ENCODE results near the gene SASH1. TPM values are rescaled to one million over a fixed set of nuclear protein-coding genes. Genes with fewer than 3 reads are reported as not detected.

Gene SASH1
- total RNA-seq, 5 donors from 2014 or later (not counting 1 experiment from before 2014, with no cell fraction given), result 0.26 to 5.5 (median 0.95) TPM

DNA sequence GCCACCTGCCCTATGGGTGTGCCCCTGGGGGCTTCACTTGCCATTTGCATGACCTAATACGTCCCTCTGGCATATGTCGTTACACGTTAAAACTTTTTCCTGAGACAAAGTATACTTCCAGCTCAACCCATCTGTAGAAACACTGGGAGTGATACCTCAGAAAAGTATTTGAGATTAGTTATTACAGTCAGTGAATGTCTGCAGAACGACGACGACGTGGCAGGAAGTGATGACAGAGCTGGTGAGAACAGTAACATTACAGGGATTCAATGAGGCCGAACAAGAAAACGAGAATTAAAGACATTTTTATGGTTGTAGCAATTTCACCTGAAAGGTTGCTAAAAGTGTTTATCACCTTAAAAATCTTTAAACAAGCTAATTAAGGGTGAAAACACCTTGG, 40.2 kb downstream of the SASH1 start:
- Histone ChIP-seq H3K36me3 (ENCODE audit: control insufficient read depth in 2 of 2, extremely low read depth in 1 of 2, insufficient read depth in 1 of 2, low read length in 1 of 2) (no peaks in the 10 kb centered on the region), H3K27ac (ENCODE audit: low read length) (no peak overlapping the region), H3K4me1 (ENCODE audit: control insufficient read depth in 1 of 2, extremely low read depth in 1 of 2, insufficient read depth in 2 of 2, low read length in 2 of 2) (no peaks in the 10 kb centered on the region), H3K27me3 (replicated peaks in 1 of 2; ENCODE audit: control insufficient read depth in 2 of 2, extremely low read depth in 1 of 2, insufficient read depth in 2 of 2, low read length in 1 of 2) (no peaks in the 10 kb centered on the region), H3K9me3 (no peaks in the 10 kb centered on the region), H3K4me3 (ENCODE audit: control insufficient read depth in 1 of 2, extremely low read depth in 1 of 2, low read length in 1 of 2) (no peak overlapping the region)
- Mint-ChIP-seq H3K9me3 (peaks cover 0 to 4% (median 0%) of the 10 kb centered on the region in 3 donors), H3K4me1 (no peaks in the 10 kb centered on the region), H3K4me3 (no peak overlapping the region), H3K27ac (no peak overlapping the region), H3K36me3 (no peaks in the 10 kb centered on the region), H3K27me3 (peaks cover 3 to 7% of the 10 kb centered on the region in 2 donors)
- CTCF ChIA-PET, result interaction anchor here in 1 of 2 donors (0.5 to 0.6 kb wide), 2 partner anchors 10 to 166 kb away, joined by 3 to 5 read pairs; no protein-coding TSS in a partner anchor
- POLR2A ChIA-PET, result no interaction called here
- 97% methylated on average over 4 of the region's 9 CpGs for WGBS (ENCODE audit: insufficient coverage)
- ATAC-seq (replicated peaks in 1 of 4), result no peak
- no peak for DNase-seq

DNA sequence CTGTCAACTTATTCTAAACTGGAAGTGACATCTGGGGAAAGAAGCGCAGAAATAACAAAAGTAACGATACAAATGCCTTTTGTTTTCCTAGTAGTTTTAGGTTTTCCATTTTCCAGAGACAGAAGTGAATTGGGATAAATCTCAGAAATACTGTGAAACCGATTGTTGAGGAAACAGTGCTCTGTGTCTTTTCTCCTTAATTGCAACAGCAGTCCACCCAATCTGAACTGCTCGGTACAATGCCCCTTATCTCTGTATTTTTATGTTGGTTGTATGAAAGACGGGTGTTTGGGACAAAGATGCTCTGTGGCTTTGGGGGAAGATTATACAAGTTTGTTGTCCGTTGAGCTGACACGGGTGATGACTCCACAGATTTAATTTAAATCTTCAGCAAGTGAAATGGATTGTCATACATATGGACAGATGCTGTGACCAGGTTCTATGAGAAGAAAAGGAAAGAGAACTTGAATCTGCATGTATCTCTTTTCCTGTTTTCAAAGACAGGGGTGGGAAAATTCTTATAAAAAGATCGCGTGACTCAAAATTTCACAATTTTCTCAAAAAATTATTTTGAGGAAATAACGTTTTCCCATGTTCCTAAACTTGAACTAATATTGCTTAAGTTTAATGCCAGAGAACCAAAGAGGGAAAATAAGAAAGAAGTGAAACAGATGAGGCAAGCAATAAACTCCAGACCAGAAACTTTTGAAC, 41.2 kb downstream of the SASH1 start:
- Mint-ChIP-seq H3K27ac (no peak overlapping the region), H3K9me3 (peaks cover 0 to 4% (median 0%) of the 10 kb centered on the region in 3 donors), H3K27me3 (peaks cover 5 to 7% of the 10 kb centered on the region in 2 donors), H3K36me3 (no peaks in the 10 kb centered on the region), H3K4me3 (no peak overlapping the region), H3K4me1 (no peaks in the 10 kb centered on the region)
- no peak for ATAC-seq (replicated peaks in 1 of 4)
- no peak overlapping the region for H3K4me3 ChIP-seq (ENCODE audit: control insufficient read depth in 1 of 2, extremely low read depth in 1 of 2, low read length in 1 of 2)
- no peaks in the 10 kb centered on the region for H3K36me3 ChIP-seq (ENCODE audit: control insufficient read depth in 2 of 2, extremely low read depth in 1 of 2, insufficient read depth in 1 of 2, low read length in 1 of 2)
- 81% methylated on average over 2 of the region's 10 CpGs for WGBS (ENCODE audit: insufficient coverage)
- peaks cover 0 to 3% of the 10 kb centered on the region in 2 experiments for H3K27me3 ChIP-seq (replicated peaks in 1 of 2; ENCODE audit: control insufficient read depth in 2 of 2, extremely low read depth in 1 of 2, insufficient read depth in 2 of 2, low read length in 1 of 2)
- POLR2A ChIA-PET, result no interaction called here
- no peak overlapping the region for H3K27ac ChIP-seq (ENCODE audit: low read length)
- no peaks in the 10 kb centered on the region for H3K4me1 ChIP-seq (ENCODE audit: control insufficient read depth in 1 of 2, extremely low read depth in 1 of 2, insufficient read depth in 2 of 2, low read length in 2 of 2)
- no peak for DNase-seq
- CTCF ChIA-PET, result interaction anchor here in 1 of 2 donors (0.6 kb wide), 1 partner anchor 10 kb away, joined by 3 read pairs; no protein-coding TSS in a partner anchor
- no peaks in the 10 kb centered on the region for H3K9me3 ChIP-seq

DNA sequence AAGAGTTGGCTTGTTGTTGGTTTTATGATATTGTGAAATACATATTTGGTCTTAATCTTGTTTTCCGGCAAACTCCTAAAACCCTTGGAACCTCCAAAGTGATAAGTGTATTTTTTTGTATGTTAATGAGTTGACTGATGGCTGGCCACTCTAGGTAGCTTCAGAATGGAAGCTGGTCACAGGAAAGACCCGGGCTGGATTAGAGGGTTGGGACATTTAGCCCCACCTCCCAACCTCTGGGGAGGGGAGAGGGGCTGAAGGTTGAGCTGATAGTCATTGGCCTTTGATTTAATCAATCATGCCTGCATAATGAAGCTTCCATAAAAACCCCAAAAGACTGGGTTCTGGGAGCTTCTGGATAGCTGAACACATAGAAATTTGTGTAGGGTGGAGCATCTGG, 42.7 kb downstream of the SASH1 start:
- H3K27ac Mint-ChIP-seq, result no peak overlapping the region
- Histone ChIP-seq H3K27ac (ENCODE audit: low read length) (no peak overlapping the region), H3K9me3 (no peaks in the 10 kb centered on the region), H3K36me3 (ENCODE audit: control insufficient read depth in 2 of 2, extremely low read depth in 1 of 2, insufficient read depth in 1 of 2, low read length in 1 of 2) (no peaks in the 10 kb centered on the region), H3K4me3 (ENCODE audit: control insufficient read depth in 1 of 2, extremely low read depth in 1 of 2, low read length in 1 of 2) (no peak overlapping the region), H3K4me1 (ENCODE audit: control insufficient read depth in 1 of 2, extremely low read depth in 1 of 2, insufficient read depth in 2 of 2, low read length in 2 of 2) (no peaks in the 10 kb centered on the region), H3K27me3 (replicated peaks in 1 of 2; ENCODE audit: control insufficient read depth in 2 of 2, extremely low read depth in 1 of 2, insufficient read depth in 2 of 2, low read length in 1 of 2) (peaks cover 0 to 10% of the 10 kb centered on the region in 2 experiments)
- WGBS (ENCODE audit: insufficient coverage), result 100% methylated on average over 1 of the region's 2 CpGs
- DNase-seq (no peak), ATAC-seq (replicated peaks in 1 of 4) (no peak)
- no peaks in the 10 kb centered on the region for H3K9me3 Mint-ChIP-seq
- H3K4me3 Mint-ChIP-seq, result no peak overlapping the region
- peaks cover 3 to 7% of the 10 kb centered on the region in 2 donors for H3K27me3 Mint-ChIP-seq
- CTCF ChIA-PET, result no interaction called here
- H3K4me1 Mint-ChIP-seq, result no peaks in the 10 kb centered on the region
- H3K36me3 Mint-ChIP-seq, result no peaks in the 10 kb centered on the region
- POLR2A ChIA-PET, result no interaction called here

DNA sequence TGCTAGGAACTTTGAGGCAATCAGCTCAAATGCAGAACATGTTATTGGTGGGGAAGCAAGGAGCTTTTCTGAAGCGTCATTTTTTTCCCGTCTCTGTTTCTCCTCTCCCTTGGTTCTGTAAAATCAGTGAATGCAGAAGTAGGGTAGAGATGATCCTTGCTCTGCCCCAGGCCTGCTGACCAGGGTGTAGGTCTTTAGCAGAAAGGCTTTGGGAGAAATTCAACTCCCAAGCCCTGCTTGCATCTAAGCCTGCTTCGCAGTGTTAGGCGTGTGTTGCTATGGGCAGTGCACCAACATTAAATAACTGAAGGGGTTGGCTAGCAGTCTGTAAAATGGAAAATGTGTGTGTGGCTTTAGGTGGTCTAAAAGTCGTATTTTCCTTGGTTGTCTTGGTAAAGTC, 45.9 kb downstream of the SASH1 start:
- Histone ChIP-seq H3K36me3 (ENCODE audit: control insufficient read depth in 2 of 2, extremely low read depth in 1 of 2, insufficient read depth in 1 of 2, low read length in 1 of 2) (no peaks in the 10 kb centered on the region), H3K27me3 (replicated peaks in 1 of 2; ENCODE audit: control insufficient read depth in 2 of 2, extremely low read depth in 1 of 2, insufficient read depth in 2 of 2, low read length in 1 of 2) (peaks cover 0 to 10% of the 10 kb centered on the region in 2 experiments), H3K4me3 (ENCODE audit: control insufficient read depth in 1 of 2, extremely low read depth in 1 of 2, low read length in 1 of 2) (no peak overlapping the region), H3K27ac (ENCODE audit: low read length) (no peak overlapping the region), H3K9me3 (no peaks in the 10 kb centered on the region), H3K4me1 (ENCODE audit: control insufficient read depth in 1 of 2, extremely low read depth in 1 of 2, insufficient read depth in 2 of 2, low read length in 2 of 2) (no peaks in the 10 kb centered on the region)
- 100% methylated on average over 2 of the region's 5 CpGs for WGBS (ENCODE audit: insufficient coverage)
- DNase-seq (no peak), ATAC-seq (replicated peaks in 1 of 4) (no peak)
- ChIA-PET CTCF (no interaction called here), POLR2A (no interaction called here)
- Mint-ChIP-seq H3K36me3 (no peaks in the 10 kb centered on the region), H3K4me1 (no peaks in the 10 kb centered on the region), H3K27me3 (peaks cover 4 to 8% of the 10 kb centered on the region in 2 donors), H3K9me3 (no peaks in the 10 kb centered on the region), H3K27ac (no peak overlapping the region), H3K4me3 (no peak overlapping the region)

DNA sequence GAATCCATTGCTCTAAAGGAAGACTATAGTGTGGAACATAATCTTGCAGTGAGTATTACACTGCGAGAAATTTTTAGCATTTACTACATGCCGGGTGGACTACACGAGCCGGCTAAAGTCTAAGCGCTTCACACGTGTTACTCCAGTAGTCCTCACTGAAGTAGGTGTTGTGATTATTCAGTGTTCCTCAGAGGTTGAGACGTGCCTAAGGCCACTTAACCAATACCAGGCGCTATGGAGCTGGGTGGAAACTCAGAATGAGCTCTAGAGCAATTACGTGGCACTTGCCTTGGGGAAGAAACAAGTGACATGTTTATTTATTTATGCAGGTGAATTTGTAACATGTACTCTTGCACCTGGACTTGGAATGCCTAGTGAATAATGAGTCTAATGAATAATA, 46.4 kb downstream of the SASH1 start:
- H3K27ac ChIP-seq (ENCODE audit: low read length), result no peak overlapping the region
- H3K27me3 Mint-ChIP-seq, result peaks cover 5% of the 10 kb centered on the region in 2 donors
- 87% methylated on average over 7 of the region's 9 CpGs for WGBS (ENCODE audit: insufficient coverage)
- POLR2A ChIA-PET, result no interaction called here
- CTCF ChIA-PET, result no interaction called here
- H3K36me3 ChIP-seq (ENCODE audit: control insufficient read depth in 2 of 2, extremely low read depth in 1 of 2, insufficient read depth in 1 of 2, low read length in 1 of 2), result no peaks in the 10 kb centered on the region
- H3K4me1 ChIP-seq (ENCODE audit: control insufficient read depth in 1 of 2, extremely low read depth in 1 of 2, insufficient read depth in 2 of 2, low read length in 2 of 2), result no peaks in the 10 kb centered on the region
- no peaks in the 10 kb centered on the region for H3K36me3 Mint-ChIP-seq
- peaks cover 0 to 10% of the 10 kb centered on the region in 2 experiments for H3K27me3 ChIP-seq (replicated peaks in 1 of 2; ENCODE audit: control insufficient read depth in 2 of 2, extremely low read depth in 1 of 2, insufficient read depth in 2 of 2, low read length in 1 of 2)
- no peak overlapping the region for H3K4me3 ChIP-seq (ENCODE audit: control insufficient read depth in 1 of 2, extremely low read depth in 1 of 2, low read length in 1 of 2)
- no peaks in the 10 kb centered on the region for H3K4me1 Mint-ChIP-seq
- H3K27ac Mint-ChIP-seq, result no peak overlapping the region
- no peak overlapping the region for H3K4me3 Mint-ChIP-seq
- no peaks in the 10 kb centered on the region for H3K9me3 ChIP-seq
- DNase-seq (no peak), ATAC-seq (replicated peaks in 1 of 4) (no peak)
- no peaks in the 10 kb centered on the region for H3K9me3 Mint-ChIP-seq

DNA sequence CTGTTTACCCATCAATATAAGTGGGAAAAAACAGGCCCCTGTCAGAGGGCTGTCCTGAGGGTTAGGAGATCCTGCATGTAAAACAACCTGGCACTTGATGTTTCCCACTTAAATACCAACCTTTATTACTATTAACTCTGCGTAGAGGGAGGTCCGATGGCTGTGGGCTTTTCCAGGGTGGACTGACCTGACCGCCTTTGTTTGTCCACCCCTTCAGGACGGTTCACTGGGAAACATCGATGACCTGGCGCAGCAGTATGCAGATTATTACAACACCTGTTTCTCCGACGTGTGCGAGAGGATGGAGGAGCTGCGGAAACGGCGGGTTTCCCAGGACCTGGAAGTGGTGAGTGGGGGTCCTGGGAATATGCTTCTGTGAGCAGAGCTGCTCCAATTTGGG, 47.3 kb downstream of the SASH1 start:
- H3K27ac Mint-ChIP-seq, result no peak overlapping the region
- H3K9me3 Mint-ChIP-seq, result no peaks in the 10 kb centered on the region
- Histone ChIP-seq H3K4me1 (ENCODE audit: control insufficient read depth in 1 of 2, extremely low read depth in 1 of 2, insufficient read depth in 2 of 2, low read length in 2 of 2) (no peaks in the 10 kb centered on the region), H3K27ac (ENCODE audit: low read length) (no peak overlapping the region), H3K9me3 (no peaks in the 10 kb centered on the region), H3K27me3 (replicated peaks in 1 of 2; ENCODE audit: control insufficient read depth in 2 of 2, extremely low read depth in 1 of 2, insufficient read depth in 2 of 2, low read length in 1 of 2) (peaks cover 0 to 15% of the 10 kb centered on the region in 2 experiments), H3K36me3 (ENCODE audit: control insufficient read depth in 2 of 2, extremely low read depth in 1 of 2, insufficient read depth in 1 of 2, low read length in 1 of 2) (no peaks in the 10 kb centered on the region), H3K4me3 (ENCODE audit: control insufficient read depth in 1 of 2, extremely low read depth in 1 of 2, low read length in 1 of 2) (no peak overlapping the region)
- POLR2A ChIA-PET, result no interaction called here
- WGBS (ENCODE audit: insufficient coverage), result 100% methylated on average over 6 of the region's 12 CpGs
- peaks cover 8 to 9% of the 10 kb centered on the region in 2 donors for H3K27me3 Mint-ChIP-seq
- ATAC-seq (replicated peaks in 1 of 4) (no peak), DNase-seq (no peak)
- H3K4me1 Mint-ChIP-seq, result no peaks in the 10 kb centered on the region
- CTCF ChIA-PET, result no interaction called here
- no peak overlapping the region for H3K4me3 Mint-ChIP-seq
- no peaks in the 10 kb centered on the region for H3K36me3 Mint-ChIP-seq

Data from T-cell (primary cell).